ENCODE measurements around the gene ANKRD29.

Gene ANKRD29

GRCh38 chr18:23694637-23695430, 32.1 kb upstream of the ANKRD29 start:
- POLR2A ChIA-PET (ENCODE audit: low non-redundant PET): interaction anchor here (0.6 kb wide), 1 partner anchor 712 kb away, joined by 6 read pairs; no protein-coding TSS in a partner anchor
- TF ChIP-seq, protein P1, sequence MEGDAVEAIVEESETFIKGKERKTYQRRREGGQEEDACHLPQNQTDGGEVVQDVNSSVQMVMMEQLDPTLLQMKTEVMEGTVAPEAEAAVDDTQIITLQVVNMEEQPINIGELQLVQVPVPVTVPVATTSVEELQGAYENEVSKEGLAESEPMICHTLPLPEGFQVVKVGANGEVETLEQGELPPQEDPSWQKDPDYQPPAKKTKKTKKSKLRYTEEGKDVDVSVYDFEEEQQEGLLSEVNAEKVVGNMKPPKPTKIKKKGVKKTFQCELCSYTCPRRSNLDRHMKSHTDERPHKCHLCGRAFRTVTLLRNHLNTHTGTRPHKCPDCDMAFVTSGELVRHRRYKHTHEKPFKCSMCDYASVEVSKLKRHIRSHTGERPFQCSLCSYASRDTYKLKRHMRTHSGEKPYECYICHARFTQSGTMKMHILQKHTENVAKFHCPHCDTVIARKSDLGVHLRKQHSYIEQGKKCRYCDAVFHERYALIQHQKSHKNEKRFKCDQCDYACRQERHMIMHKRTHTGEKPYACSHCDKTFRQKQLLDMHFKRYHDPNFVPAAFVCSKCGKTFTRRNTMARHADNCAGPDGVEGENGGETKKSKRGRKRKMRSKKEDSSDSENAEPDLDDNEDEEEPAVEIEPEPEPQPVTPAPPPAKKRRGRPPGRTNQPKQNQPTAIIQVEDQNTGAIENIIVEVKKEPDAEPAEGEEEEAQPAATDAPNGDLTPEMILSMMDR (conservative IDR thresholded peaks at IDR 0.05; ENCODE audit: low read depth): no peak
- DNase-seq (ENCODE audit: low spot score): no peak
- CTCF ChIA-PET: interaction anchor here (0.6 kb wide), 1 partner anchor 13 kb away, joined by 3 read pairs; no protein-coding TSS in a partner anchor
- peak overlapping the region; percentile 74 for H3K27ac ChIP-seq

DNA sequence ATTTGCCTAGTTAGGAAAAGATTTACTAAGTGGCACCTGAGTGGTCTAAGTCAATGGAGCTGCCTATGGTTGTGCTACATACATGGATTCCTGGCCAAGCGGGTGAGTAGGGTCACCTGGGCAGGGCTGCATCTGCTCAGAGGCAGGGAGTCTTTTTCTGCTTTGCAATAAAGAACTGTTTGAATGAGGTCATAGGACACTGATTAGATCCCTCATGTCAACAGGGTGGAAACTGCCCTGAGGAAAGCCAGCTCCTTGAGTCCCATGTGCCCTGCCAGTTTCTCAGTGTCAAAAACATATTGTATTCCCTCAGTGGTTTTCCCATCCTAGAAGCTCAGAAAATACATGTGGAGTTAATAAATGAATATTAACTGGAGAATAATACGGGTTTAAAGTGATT, 31.1 kb upstream of the ANKRD29 start:
- ChIA-PET CTCF (no interaction called here), POLR2A (ENCODE audit: low non-redundant PET) (no interaction called here)
- no peak overlapping the region for H3K27ac ChIP-seq
- TF ChIP-seq, protein P1 (conservative IDR thresholded peaks at IDR 0.05; ENCODE audit: low read depth): no peak
- no peak for DNase-seq (ENCODE audit: low spot score)

DNA sequence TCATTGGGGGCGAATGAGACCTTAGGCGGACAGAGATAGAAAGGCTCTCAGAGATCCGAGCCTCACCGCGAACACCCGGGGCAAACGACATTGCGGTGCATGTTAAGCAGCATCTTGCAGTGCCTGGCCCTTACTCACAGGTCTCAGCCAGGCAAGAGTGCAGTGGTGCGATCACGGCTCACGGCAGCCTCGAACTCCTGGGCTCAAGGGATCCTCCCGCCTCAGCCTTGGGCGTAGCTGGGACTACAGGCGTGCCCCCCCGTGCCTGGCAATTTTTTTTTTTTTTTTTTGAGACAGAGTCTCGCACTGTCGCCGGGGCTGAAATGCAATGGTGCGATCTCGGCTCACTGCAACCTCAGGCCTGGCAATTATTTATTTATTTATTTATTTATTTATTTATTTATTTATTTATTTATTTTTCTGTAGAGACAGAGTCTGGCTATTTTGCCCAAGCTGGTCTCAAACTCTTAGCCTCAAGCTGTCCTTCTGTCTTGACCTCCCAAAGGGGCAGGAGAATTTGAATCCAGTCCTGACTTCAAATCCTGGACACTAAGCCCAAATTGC, 27.9 kb upstream of the ANKRD29 start:
- TF ChIP-seq, protein P1 (conservative IDR thresholded peaks at IDR 0.05; ENCODE audit: low read depth): no peak
- CTCF ChIA-PET: no interaction called here

DNA sequence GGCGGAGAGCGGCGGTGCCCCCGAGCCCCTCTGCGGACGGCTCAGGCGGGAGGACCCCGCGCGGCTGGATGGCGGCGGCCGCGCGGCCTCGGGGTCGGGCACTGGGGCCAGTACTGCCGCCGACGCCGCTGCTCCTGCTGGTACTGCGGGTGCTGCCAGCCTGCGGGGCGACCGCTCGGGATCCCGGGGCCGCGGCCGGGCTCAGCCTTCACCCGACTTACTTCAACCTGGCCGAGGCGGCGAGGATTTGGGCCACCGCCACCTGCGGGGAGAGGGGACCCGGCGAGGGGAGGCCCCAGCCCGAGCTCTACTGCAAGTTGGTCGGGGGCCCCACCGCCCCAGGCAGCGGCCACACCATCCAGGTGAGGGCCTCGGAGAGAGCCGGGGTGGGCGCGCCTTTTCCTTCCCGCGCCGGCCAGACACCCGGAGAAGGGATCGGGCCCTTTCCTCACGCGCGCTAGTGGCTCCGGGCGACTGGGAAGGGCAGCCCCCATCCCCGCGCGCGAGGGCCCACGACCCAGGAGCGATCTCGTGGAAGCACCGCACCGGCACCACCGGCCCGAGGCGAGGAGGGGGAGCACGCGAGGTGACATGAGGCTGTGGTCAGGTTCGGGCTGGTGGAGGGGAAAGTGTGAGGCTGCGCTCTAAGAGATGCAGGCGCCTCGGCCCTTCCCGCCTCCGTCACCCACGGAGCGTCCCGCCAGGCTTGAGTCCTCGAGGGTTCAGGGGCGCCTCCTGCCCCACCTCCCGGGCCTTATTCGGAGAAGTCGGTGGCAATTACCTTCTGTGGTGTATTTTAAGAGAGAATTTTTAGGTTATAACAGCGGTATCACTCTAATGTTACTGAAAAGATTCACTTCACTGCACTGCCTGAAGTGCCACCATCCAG, 27.1 kb upstream of the ANKRD29 start:
- ChIA-PET POLR2A (ENCODE audit: low non-redundant PET) (no interaction called here), CTCF (no interaction called here)
- TF ChIP-seq, protein P1 (conservative IDR thresholded peaks at IDR 0.05; ENCODE audit: low read depth): no peak; the same call in 1 of the 2 replicates
- DNase-seq (ENCODE audit: low spot score): no peak
- H3K27ac ChIP-seq: peak overlapping the region; percentile 88

More for the DNA sequence above, 27.9 kb upstream of the ANKRD29 start:
- H3K27ac ChIP-seq: peak overlapping the region; percentile 88
- POLR2A ChIA-PET (ENCODE audit: low non-redundant PET): no interaction called here
- no peak for DNase-seq (ENCODE audit: low spot score)

DNA sequence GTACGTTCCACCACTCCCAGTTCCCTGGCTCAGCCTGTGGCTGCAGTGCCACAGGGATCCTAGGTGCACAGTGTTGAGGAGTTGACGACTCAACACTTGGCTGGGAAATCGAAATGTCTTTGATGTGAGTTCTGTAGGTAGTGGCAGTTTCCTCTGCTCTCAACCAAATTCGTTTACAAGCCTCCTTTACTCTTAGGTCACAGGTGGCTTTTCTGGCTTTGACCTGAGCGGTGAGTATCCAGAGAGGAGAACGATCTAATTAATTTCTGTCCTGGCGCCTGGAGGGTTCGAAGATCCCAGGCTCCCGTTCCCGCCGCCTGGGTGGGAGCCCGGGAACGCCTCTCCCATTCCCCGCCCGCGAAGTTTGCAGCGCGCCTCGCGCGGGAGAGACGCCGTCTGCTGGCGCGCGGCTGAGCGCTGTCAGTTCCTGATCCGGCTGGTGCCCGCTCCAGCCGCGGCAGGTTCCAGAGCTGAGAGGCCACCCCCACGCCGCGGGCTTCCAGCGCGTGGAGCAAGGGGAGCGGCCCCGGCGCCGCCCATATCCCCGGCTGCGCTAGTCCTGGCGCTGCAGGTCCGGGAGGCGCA, 26.4 kb upstream of the ANKRD29 start, which contains the start of gene LAMA3:
Gene LAMA3 (plus strand): TSS at position 423 of the 585 bp plus-strand sequence. CDS start 231 bp downstream, outside the sequence.
- CTCF ChIA-PET: interaction anchor here (0.9 kb wide), 1 partner anchor 14 kb away, joined by 3 read pairs; no protein-coding TSS in a partner anchor
- TF ChIP-seq, protein P1 (conservative IDR thresholded peaks at IDR 0.05; ENCODE audit: low read depth): peak; percentile 53
- peak within 1 kb of the TSS; percentile 88 for H3K27ac ChIP-seq
- POLR2A ChIA-PET (ENCODE audit: low non-redundant PET): no interaction called here
- DNase-seq (ENCODE audit: low spot score): peak; percentile 56
